Stimulated activated CD8-positive, alpha-beta memory T cell treated with anti-CD3 and anti-CD28 coated beads, Interleukin-15, amount 100 ng/mL, for 24 hours (primary cell): ENCODE data around the gene CCDC73.
"Not testable (repeated sequence)": the region's sequence is repeated elsewhere in the genome, so short reads cannot be mapped to it uniquely, and the experiment has no call there.

ENCODE experiments used
- DNase-seq: peaks from one replicate; pipeline ENCODE4 v3.0.0-alpha.2; 2020; ENCODE audit warnings: low read depth

Gene CCDC73

GRCh38 chr11:32796425-32796824, 2.0 kb upstream of the CCDC73 start:
- DNase-seq: no peak

- peak; percentile 43 for DNase-seq
Observed at GRCh38 chr11:32792948-32793475, 1.4 kb downstream of the CCDC73 start.

GRCh38 chr11:32792111-32792947, 2.1 kb downstream of the CCDC73 start:
- no peak for DNase-seq

GRCh38 chr11:32790916-32791315, 3.5 kb downstream of the CCDC73 start:
- DNase-seq: no peak

GRCh38 chr11:32786811-32787210, 7.7 kb downstream of the CCDC73 start:
- DNase-seq: no peak

- no peak for DNase-seq
Observed at GRCh38 chr11:32785262-32785661, 9.2 kb downstream of the CCDC73 start.

GRCh38 chr11:32781721-32782120, 12.7 kb downstream of the CCDC73 start:
- no peak for DNase-seq

GRCh38 chr11:32780839-32781238, 13.6 kb downstream of the CCDC73 start:
- not testable (repeated sequence) for DNase-seq

- DNase-seq: no peak
Observed at GRCh38 chr11:32779136-32779535, 15.3 kb downstream of the CCDC73 start.

GRCh38 chr11:32775908-32776307, 18.6 kb downstream of the CCDC73 start:
- no peak for DNase-seq

- no peak for DNase-seq
Observed at GRCh38 chr11:32774081-32774480, 20.4 kb downstream of the CCDC73 start.

- no peak for DNase-seq
Observed at GRCh38 chr11:32772731-32773130, 21.7 kb downstream of the CCDC73 start.

- DNase-seq: not testable (repeated sequence)
Observed at GRCh38 chr11:32761774-32762173, 32.7 kb downstream of the CCDC73 start.

GRCh38 chr11:32758291-32758690, 36.2 kb downstream of the CCDC73 start:
- no peak for DNase-seq

GRCh38 chr11:32753181-32753580, 41.3 kb downstream of the CCDC73 start:
- not testable (repeated sequence) for DNase-seq

- DNase-seq: no peak
Observed at GRCh38 chr11:32752001-32752400, 42.5 kb downstream of the CCDC73 start.

- DNase-seq: no peak
Observed at GRCh38 chr11:32751381-32751780, 43.1 kb downstream of the CCDC73 start.

GRCh38 chr11:32729976-32730375, 64.5 kb downstream of the CCDC73 start:
- no peak for DNase-seq

- DNase-seq: no peak
Observed at GRCh38 chr11:32723332-32723731, 71.1 kb downstream of the CCDC73 start.

GRCh38 chr11:32722255-32722654, 72.2 kb downstream of the CCDC73 start:
- no peak for DNase-seq

- no peak for DNase-seq
Observed at GRCh38 chr11:32713496-32713895, 81.0 kb downstream of the CCDC73 start.

- DNase-seq: not testable (repeated sequence)
Observed at GRCh38 chr11:32708978-32709377, 85.5 kb downstream of the CCDC73 start.

GRCh38 chr11:32706985-32707741, 87.3 kb downstream of the CCDC73 start:
- DNase-seq: no peak
